Stimulated activated naive CD8-positive, alpha-beta T cell treated with anti-CD3 and anti-CD28 coated beads, Interleukin-15, amount 100 ng/mL, for 72 hours (primary cell): ENCODE data around the gene MMP7.

ENCODE experiments used
- ATAC-seq: fragments of 150-1000 bp; cut with Tn5 transposase; 2 replicates; pipeline ENCODE4 v1.10.0; 2021; ENCODE audit warnings: mild to moderate bottlenecking, moderate library complexity
- DNase-seq, 2 donors: peaks; one replicate each; pipeline ENCODE4 v3.0.0; 2021 to 2022
- H3K27ac Mint-ChIP-seq, 2 donors: one replicate each; pipeline ENCODE4 v1.8.0; 2022; ENCODE audit warnings: mild to moderate bottlenecking in 2 of 2, mixed read lengths in 2 of 2, moderate library complexity in 2 of 2
- H3K27me3 Mint-ChIP-seq: one replicate; pipeline ENCODE4 v1.8.0; 2022; ENCODE audit warnings: mixed read lengths
- H3K4me1 Mint-ChIP-seq: one replicate; pipeline ENCODE4 v1.8.0; 2022; ENCODE audit warnings: mild to moderate bottlenecking, mixed read lengths
- H3K4me3 Mint-ChIP-seq, 2 donors: one replicate each; pipeline ENCODE4 v1.8.0; 2022; ENCODE audit warnings: mild to moderate bottlenecking in 2 of 2, mixed read lengths in 2 of 2, moderate library complexity in 1 of 2
- H3K9me3 Mint-ChIP-seq, 2 donors: one replicate each; pipeline ENCODE4 v1.8.0; 2022; ENCODE audit warnings: mixed read lengths in 2 of 2

Gene MMP7

DNA sequence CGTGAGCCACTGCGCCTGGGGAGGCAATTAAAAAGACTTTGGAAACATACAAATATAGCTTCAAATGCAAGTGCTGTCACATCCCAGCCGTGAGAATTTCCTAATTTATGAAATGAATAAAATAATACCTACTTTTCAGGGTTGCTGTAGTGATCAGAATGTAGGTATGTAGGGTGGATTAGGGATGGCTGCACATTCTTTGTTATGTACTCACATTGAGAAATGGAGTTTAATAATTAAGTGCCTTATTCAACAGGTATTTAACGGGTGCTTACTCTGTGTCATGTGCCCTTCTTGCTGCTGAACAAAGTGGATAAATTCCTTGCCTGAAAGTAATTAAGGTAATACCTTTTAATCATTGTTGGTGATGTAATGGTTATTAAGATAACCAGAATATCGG lies 37.0 kb downstream of the MMP7 start:
- H3K4me1 Mint-ChIP-seq, result peaks cover 47% of the 10 kb centered on the region
- no peaks in the 10 kb centered on the region for H3K27me3 Mint-ChIP-seq
- no peak for ATAC-seq
- H3K9me3 Mint-ChIP-seq, result no peaks in the 10 kb centered on the region
- H3K4me3 Mint-ChIP-seq, result no peak overlapping the region
- no peak for DNase-seq
- no peak overlapping the region for H3K27ac Mint-ChIP-seq

DNA sequence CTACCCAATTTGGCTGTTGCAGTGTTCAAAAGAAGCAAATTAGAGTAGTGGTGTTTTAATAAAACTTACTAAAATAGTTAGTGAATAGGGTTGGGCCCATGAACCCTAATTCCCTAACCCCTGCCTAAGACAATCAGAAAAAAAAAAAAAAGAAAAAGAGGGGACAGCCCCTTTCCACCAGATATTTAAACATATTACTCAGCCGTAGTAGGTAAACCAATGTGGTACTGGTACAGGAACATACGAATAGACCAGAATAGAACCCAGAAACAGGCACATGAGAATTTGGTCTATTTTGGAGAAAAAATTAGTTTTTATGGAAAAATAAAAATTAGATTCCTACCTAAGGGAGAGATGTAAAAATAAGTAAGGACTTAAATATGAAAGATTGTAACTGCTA lies 38.6 kb downstream of the MMP7 start:
- Mint-ChIP-seq H3K27ac (peak overlapping the region in 1 of 2 donors; percentile 49), H3K4me3 (peak overlapping the region; percentile 31 to 65), H3K9me3 (no peaks in the 10 kb centered on the region), H3K27me3 (no peaks in the 10 kb centered on the region), H3K4me1 (peaks cover 62% of the 10 kb centered on the region)
- DNase-seq (no peak), ATAC-seq (peak; percentile 75)

DNA sequence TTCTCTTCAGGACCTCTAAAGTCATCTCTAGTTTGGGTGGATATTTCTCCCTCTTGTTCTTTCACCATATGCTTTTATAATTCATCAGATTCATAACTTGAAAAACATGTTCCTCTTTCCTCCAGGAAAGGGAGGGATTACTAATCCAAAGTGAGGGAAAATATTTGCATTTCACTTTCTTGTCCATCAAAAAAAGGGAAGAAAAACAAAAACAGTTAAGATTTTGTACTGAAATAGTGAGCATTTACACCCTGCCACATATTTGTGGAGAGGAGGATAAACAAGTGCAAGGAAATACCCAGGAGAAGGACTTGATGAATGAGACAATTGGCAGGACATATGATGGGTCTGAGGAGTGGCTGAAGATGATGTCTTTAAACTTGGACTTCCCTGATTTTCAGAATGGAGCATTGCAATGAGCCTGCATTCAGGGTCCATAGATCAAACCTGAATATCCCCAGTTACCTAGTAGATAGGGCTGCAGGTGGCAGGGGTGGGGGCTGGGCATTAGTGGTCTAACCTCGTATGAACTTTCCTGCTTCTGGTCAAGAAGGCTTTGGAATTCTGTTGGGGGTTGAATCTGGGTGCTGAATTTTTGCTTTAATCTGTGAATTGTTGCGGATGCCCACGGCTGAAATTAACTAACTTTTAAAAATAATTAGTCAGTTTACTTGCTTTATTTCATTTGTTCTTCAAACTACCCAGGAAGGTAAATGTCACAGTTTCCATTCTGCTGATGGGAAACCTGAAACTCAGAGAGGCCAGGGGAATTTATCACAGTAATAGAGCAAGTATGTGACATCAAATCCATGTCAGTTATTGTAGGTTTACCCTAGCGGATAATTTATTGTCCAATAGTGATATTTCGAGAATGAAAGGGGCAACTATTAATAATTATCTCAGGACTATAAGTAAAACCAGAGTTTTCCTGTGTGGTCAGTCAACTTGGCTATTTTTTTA lies 41.1 kb downstream of the MMP7 start:
- Mint-ChIP-seq H3K9me3 (no peaks in the 10 kb centered on the region), H3K27ac (peak overlapping the region; percentile 16 to 89), H3K4me3 (peak overlapping the region; percentile 27 to 76), H3K4me1 (peaks cover 65% of the 10 kb centered on the region), H3K27me3 (no peaks in the 10 kb centered on the region)
- ATAC-seq, result peak; percentile 58
- DNase-seq, result no peak

DNA sequence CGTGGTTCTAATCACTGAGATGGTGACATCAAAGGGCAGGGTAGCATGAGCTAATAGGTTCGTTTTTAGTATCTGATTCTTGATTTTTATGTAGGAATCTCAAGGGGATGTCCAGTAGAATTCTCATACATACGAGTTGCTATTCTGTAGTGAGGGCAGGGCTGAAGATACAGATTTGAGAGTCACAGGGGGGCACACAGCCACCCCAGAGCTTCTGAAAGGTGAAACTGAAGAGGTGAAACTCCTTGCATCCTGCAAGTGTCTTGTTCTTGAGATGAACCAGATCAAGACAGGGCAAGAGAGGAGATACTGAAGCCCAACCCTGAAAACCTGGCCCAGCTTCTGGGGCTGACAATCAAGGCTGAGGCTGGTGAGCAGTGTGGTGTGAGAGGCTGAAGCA lies 42.3 kb downstream of the MMP7 start:
- Mint-ChIP-seq H3K4me3 (peak overlapping the region; percentile 64 to 70), H3K9me3 (no peaks in the 10 kb centered on the region), H3K27me3 (no peaks in the 10 kb centered on the region), H3K27ac (peak overlapping the region in 1 of 2 donors; percentile 66), H3K4me1 (peaks cover 65% of the 10 kb centered on the region)
- DNase-seq, result no peak
- peak; percentile 72 for ATAC-seq

DNA sequence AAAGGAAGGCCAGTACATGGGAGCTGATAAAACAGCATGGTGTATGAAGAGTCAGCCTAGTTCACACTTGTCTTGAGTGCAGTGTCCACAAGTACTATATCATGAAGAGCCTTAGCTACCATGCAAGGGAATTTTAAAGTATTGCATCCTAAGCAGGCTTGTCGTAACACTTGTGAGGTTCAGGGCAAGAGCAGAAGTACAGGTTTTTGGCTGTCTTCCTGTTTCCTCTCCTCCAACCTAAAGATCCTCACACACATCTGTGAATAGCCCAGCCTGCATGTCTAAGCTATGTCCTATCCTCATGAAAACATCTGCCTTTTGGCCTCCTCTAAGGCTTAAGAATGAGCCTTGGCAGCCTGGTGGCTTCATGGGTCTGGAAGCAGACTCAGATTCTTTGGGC lies 43.3 kb downstream of the MMP7 start:
- no peak overlapping the region for H3K27ac Mint-ChIP-seq
- no peak for DNase-seq

DNA sequence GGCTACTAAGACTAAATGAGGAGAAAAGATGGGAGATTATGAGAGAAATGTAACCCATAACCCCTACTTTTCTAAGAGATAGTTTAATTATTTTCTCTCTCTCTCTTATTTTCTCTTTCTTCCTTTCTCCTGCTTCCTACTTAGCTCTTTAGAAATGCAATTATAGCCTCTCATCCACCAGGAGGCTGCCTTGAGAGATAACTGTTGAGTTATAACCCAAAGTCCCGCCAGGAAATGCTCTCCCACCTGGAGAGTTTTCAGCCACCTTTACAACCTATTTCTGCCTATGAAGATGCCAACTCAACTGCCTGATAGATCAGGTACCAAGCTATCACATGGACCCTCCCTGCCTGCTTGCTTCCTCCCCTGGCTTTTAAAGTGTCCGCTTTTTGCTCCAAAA lies 44.0 kb downstream of the MMP7 start:
- DNase-seq, result no peak
- Mint-ChIP-seq H3K9me3 (no peaks in the 10 kb centered on the region), H3K27ac (no peak overlapping the region), H3K4me1 (peaks cover 50% of the 10 kb centered on the region), H3K27me3 (no peaks in the 10 kb centered on the region), H3K4me3 (no peak overlapping the region)
- ATAC-seq, result no peak

More for the DNA sequence above, 43.3 kb downstream of the MMP7 start:
- no peak overlapping the region for H3K4me3 Mint-ChIP-seq
- no peak for ATAC-seq
- peaks cover 56% of the 10 kb centered on the region for H3K4me1 Mint-ChIP-seq
- no peaks in the 10 kb centered on the region for H3K9me3 Mint-ChIP-seq
- no peaks in the 10 kb centered on the region for H3K27me3 Mint-ChIP-seq

DNA sequence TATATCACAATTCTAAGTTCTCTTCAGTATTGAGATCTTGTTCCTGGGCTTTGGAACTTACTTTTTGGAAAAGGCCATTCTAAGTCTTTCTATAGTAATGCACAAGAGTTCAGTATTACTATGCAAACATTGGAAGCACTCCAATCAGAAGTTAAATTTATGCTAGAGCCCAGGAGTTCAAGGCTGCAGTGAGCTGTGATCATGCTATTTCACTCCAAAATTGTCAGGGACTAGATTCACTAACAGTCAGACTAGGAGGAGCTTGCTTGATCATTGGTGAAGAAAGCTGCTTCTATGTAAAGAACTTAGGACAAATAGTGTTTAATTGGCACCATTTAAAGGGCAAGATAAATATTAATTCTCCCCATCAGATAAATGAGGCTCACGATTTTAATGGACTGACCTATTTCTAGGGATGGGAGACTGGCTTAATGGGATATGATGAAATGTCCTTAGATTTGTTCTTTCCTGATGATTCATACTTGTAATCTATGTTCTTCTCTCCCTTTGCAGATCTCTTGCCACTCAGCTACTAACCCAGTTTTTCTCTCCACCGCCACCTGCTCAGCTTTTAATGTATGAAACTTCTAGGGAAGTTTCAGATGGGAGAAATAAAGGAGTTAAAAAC lies 45.3 kb downstream of the MMP7 start:
- DNase-seq, result no peak
- peaks cover 48% of the 10 kb centered on the region for H3K4me1 Mint-ChIP-seq
- no peak overlapping the region for H3K4me3 Mint-ChIP-seq
- ATAC-seq, result no peak
- H3K27ac Mint-ChIP-seq, result peak overlapping the region in 1 of 2 donors; percentile 6
- H3K9me3 Mint-ChIP-seq, result no peaks in the 10 kb centered on the region
- no peaks in the 10 kb centered on the region for H3K27me3 Mint-ChIP-seq

DNA sequence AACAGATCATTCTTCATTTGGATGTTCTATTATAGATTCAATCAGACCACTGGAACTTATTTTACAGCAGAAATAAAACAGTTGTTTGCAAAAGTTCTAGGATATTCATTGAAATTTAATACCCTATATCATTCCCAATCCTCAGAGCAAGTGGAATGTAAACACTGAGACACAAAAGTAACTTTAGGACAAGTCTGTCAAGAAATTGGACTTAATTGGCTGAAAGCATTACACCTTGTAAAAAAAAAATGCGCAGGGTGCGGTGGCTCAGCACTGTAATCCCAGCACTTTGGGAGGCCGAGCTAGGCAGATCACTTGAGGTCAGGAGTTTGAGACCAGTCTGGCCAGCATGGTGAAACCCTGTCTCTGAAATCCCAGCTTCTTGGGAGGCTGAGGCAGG lies 48.1 kb downstream of the MMP7 start:
- Mint-ChIP-seq H3K27ac (no peak overlapping the region), H3K4me3 (no peak overlapping the region), H3K4me1 (peaks cover 48% of the 10 kb centered on the region), H3K27me3 (no peaks in the 10 kb centered on the region), H3K9me3 (no peaks in the 10 kb centered on the region)
- ATAC-seq (no peak), DNase-seq (no peak)

DNA sequence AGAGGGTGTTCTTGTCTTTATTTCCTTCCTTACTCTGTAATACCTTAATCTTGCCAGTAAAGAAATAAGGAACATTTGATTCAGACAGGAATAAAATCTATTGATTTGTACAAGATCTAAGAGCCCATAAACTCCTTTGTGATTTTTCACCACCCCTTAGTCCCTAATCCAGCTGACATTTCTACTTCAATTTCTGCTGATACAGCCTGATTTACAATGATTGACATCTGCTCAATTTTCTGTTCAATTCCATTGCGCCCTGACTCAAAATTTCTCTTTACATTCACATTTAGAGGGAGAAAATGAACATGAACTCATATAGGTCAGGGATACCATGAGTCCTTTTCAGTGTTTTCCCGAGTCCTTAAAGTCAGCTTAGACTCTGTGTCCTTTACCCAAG lies 50.8 kb downstream of the MMP7 start:
- peaks cover 54% of the 10 kb centered on the region for H3K4me1 Mint-ChIP-seq
- H3K9me3 Mint-ChIP-seq, result no peaks in the 10 kb centered on the region
- no peak overlapping the region for H3K4me3 Mint-ChIP-seq
- no peak overlapping the region for H3K27ac Mint-ChIP-seq
- DNase-seq (no peak), ATAC-seq (no peak)
- no peaks in the 10 kb centered on the region for H3K27me3 Mint-ChIP-seq

DNA sequence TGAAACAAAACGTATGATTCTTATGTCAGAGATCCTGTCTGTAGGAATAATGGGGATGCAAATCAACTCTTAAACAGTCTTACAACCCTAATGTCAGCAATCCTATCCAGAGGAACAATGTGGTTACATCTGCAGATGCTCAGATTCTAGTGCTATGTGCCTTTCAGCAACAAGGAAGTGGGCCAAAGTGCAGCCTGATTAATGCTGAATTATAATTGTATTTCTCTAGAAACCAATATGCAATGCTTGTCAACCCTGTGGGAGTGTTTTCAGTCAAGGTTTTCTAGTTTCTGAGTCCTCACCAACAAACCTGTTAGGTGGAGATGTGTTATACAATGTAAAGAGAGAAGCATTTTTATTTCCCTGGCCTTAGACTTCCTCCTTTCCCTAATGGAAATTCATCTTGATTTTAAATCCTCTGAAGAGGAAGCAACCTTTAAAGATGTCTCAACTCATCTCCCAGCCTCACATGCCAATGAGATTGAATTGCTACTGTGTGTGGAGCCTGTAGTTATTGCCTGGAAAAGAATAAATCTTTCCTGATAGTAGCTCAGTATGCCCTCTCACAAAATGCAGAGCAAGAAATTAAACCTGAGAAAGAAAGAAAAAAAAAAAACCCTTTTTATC lies 51.8 kb downstream of the MMP7 start:
- no peak for DNase-seq
- no peak for ATAC-seq

DNA sequence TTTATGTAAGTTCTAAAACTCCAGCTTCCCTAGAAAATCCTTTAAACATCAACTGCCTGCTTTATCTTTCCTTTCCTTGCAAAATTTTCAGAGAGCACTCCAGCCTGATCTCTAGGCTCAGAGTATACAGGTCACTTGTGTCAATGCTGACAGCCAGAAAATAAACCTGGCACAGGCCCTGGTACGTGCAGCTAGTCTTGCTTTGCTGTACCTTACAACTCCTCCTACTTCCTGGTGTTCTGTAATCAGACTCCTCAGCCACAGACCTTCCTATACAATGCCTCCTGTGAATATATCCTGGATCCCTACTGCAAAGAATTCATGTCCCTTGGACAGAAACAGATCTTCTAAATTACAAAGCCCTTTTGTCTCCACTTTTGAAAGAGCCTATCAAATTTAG lies 53.7 kb downstream of the MMP7 start:
- DNase-seq, result peak in 1 of 2 donors; percentile 41
- Mint-ChIP-seq H3K27ac (peak overlapping the region; percentile 86 to 97), H3K4me3 (peak overlapping the region; percentile 52 to 81), H3K4me1 (peaks cover 82% of the 10 kb centered on the region), H3K27me3 (no peaks in the 10 kb centered on the region), H3K9me3 (no peaks in the 10 kb centered on the region)
- peak; percentile 63 for ATAC-seq

More for the DNA sequence above, 51.8 kb downstream of the MMP7 start:
- no peaks in the 10 kb centered on the region for H3K9me3 Mint-ChIP-seq
- no peak overlapping the region for H3K4me3 Mint-ChIP-seq
- no peaks in the 10 kb centered on the region for H3K27me3 Mint-ChIP-seq
- no peak overlapping the region for H3K27ac Mint-ChIP-seq
- H3K4me1 Mint-ChIP-seq, result peaks cover 63% of the 10 kb centered on the region

DNA sequence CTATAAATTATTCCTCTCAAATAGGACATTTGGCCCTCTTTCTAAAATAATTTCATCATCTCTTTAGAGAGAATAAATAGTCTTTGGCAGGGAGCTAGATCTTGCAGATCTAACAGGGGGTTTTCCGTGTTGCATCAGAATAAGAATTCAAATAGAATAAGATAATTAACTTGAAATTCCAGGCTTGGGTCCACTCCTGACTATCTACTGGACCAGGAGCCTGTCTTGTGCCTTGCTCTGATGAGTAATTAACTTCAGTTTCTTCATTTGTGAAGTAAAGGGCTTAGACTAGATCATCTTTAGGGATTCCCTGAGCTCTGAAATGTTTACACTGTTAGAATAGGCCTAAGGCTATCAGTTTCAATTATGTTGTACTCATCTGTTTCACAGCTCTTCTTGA lies 54.5 kb downstream of the MMP7 start:
- H3K4me3 Mint-ChIP-seq, result peak overlapping the region; percentile 52 to 81
- no peaks in the 10 kb centered on the region for H3K27me3 Mint-ChIP-seq
- H3K27ac Mint-ChIP-seq, result peak overlapping the region; percentile 86 to 97
- peaks cover 88% of the 10 kb centered on the region for H3K4me1 Mint-ChIP-seq
- no peaks in the 10 kb centered on the region for H3K9me3 Mint-ChIP-seq
- DNase-seq (peak in 1 of 2 donors; percentile 34), ATAC-seq (peak; percentile 35)

DNA sequence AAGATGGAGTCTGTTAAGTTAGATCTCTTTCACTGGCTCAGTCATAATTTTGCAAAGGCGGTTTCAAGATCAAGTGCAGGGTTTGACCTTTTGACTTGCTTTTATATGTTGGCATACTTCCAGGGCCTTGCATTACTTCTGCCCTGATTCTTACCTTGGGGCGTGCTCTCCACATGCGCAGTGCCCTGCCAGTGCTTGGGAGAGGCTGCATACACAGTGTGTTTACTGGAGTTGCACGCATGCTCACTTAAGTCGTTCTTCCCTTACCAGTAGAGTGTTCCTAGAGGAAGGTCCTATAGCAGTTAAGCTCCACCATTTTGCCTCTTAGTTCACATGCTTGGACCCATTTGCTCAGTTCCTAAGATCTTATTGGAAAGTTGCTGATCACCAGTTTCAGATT lies 57.0 kb downstream of the MMP7 start:
- Mint-ChIP-seq H3K4me1 (peaks cover 93% of the 10 kb centered on the region), H3K27ac (no peak overlapping the region), H3K9me3 (no peaks in the 10 kb centered on the region), H3K27me3 (no peaks in the 10 kb centered on the region), H3K4me3 (peak overlapping the region; percentile 59)
- DNase-seq (no peak), ATAC-seq (no peak)

DNA sequence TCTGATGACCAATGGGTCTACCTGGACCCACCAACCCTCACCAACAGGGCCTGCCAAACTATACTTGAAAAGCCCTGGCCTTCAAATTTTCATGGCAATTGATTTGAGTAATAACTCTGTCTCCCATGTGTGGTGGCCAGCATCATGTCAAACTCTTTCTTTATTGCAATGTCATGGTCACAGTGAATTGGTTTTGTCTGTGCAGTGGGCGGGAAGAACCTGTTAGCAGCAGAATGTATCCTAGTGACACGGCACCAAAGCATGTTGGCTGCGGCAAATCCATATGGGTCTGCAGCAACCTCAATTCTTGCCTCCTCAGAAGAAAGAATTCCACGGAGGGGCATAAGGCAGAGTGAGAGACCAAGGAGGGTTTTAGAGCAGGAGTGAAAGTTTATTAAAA lies 58.4 kb downstream of the MMP7 start:
- Mint-ChIP-seq H3K27me3 (no peaks in the 10 kb centered on the region), H3K9me3 (no peaks in the 10 kb centered on the region), H3K4me1 (peaks cover 93% of the 10 kb centered on the region), H3K27ac (no peak overlapping the region), H3K4me3 (no peak overlapping the region)
- ATAC-seq, result no peak
- DNase-seq, result no peak

DNA sequence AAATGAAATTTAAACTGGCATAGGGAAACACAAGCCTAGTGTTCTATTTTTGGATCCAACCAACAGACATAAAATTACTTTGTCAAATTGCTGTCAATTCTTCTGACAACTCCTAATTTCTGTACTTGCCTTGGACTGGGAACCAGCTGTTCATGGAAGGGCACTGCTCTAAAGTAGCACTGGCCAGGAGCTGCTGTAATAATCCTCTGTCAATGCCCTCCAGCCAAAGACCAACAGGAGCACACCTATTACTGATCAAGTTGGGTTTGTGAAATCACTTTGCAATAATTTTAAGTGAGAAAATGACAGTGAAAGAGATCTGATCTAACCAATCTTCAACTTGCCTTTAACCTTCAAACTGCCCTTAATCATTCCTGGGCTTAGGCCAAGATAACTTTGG lies 59.1 kb downstream of the MMP7 start:
- Mint-ChIP-seq H3K27ac (no peak overlapping the region), H3K27me3 (no peaks in the 10 kb centered on the region), H3K4me1 (peaks cover 93% of the 10 kb centered on the region), H3K9me3 (no peaks in the 10 kb centered on the region), H3K4me3 (no peak overlapping the region)
- ATAC-seq, result no peak
- no peak for DNase-seq
